ENCODE results near the gene ZNF479.
"Not testable (repeated sequence)": the region's sequence is repeated elsewhere in the genome, so short reads cannot be mapped to it uniquely, and the experiment has no call there.

The ZNF479 gene

DNA sequence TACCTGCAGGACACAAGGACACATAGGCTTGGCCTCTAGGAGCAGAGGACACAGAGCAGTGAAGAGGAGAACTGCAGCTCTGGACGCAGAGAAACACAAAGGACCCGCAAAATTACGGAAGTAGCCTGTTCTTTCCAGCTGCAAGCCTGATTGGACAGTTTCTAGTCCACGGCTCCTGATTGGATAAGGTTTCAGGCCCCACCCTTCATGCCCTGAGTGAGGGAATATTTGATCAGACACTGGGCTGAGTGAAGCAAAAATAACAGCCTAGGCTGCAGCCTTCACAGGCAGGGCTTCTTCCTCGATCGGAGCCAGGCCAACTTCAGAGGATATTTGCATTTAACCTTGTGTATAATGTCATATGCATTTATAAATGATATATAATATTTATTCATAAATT lies at the start of gene ZNF479:
TSS of gene ZNF479 (minus strand) at position 101 of the 400 bp plus-strand sequence. CDS start 112 bp downstream, outside the sequence.
- DNase-seq = not testable (repeated sequence)

DNA sequence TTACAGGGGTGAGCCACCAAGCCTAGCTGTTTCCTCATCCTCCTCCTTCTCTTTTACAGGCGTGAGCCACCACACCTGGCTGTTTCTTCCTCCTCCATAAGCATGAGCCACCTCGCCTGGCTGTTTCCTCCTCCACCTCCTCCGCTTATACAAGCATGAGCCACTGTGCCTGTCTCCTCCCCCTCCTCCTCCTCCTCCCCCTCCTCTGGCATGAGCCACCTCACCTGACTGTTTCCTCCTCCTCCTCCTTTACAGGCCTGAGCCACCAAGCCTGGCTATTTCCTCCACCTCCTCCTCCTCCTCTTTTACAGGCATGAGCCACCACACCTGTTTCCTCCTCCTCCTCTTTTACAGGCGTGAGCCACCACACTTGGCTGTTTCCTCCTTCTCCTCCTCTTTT lies 49.8 kb upstream of the ZNF479 start:
- DNase-seq = no peak

GRCh38 chr7:57181281-57181680 lies 49.0 kb upstream of the ZNF479 start:
- DNase-seq = no peak

GRCh38 chr7:57179776-57180415 lies 47.7 kb upstream of the ZNF479 start:
- DNase-seq = no peak

GRCh38 chr7:57178768-57179139 lies 46.5 kb upstream of the ZNF479 start:
- DNase-seq = no peak

GRCh38 chr7:57177856-57178767 lies 45.9 kb upstream of the ZNF479 start:
- no peak for DNase-seq

DNA sequence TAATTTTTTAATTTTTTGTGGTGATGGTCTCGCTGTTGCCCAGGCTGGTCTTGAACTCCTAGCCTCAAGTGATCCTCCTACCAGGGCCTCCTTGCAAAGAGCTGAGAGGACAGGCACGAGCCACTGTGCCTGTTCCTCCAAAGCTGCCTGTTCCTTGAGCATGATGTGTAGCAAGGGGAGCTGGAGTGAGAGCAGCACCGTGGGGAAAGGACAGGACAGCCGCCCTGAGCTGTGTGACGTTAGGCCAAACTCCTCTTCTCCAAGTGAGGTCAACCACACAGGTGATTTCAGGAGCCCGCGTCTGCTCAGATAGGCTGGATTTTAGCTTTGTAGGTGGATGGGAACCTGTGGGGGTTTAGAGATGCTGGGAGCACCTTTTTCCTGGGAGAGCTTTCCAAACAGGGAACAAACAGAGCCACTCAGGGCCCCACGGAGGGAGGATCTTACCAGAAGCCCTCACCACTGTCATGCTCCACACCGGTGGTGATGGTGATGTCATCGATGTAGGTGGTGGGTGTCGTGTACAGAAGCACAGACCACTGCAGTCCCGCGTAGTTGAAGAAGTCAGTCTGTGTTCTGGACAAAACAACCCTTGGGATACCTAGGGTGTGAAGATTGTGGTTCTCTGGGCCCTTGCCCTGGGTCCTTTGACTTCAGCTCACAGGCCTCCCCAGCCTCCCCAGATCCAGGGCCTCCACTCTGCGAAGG lies 44.8 kb upstream of the ZNF479 start:
- no peak for DNase-seq

DNA sequence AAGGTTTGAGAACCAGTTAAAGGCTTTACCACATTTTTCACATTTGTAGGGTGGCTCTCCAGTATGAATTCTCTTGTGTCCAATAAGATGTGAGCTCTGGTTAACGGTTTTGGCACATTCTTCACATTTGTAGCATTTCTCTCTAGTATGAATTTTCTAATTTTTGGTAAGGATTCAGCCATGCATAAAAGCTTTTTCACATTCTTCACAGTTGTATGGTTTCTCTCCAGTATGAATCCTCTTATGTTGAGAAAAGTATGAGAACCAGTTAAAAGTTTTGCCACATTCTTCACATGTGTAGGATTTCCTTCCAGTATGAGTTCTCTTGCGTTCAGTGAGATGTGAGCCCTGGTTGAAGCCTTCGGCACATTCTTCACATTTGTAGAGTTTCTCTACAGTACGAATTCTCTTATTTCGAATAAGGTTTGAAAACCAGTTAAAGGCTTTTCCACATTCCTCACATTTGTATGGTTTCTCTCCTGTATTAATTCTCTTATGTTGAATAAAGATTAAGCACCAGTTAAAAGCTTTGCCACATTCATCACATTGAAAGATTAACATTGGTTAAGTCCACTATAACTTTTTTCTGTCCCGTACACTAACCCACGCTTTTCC lies 33.2 kb upstream of the ZNF479 start:
- DNase-seq = no peak

GRCh38 chr7:57120123-57120784 lies 12.0 kb downstream of the ZNF479 start:
- not testable (repeated sequence) for DNase-seq
